Kidney epithelial cell (primary cell): Measurements from ENCODE around the gene ZNF280C. TPM values are rescaled to one million over a fixed set of nuclear protein-coding genes. Genes with fewer than 3 reads are reported as not detected.

Experiments
- DNase-seq: peaks from one replicate; pipeline ENCODE4 v3.0.0-alpha.2; 2010; ENCODE audit warnings: low read depth
- H3K27me3 ChIP-seq: 2 replicates; pipeline ENCODE4 v1.6.0; 2011; ENCODE audit warnings: low read length; ENCODE audit not compliant: control insufficient read depth, insufficient read depth
- H3K36me3 ChIP-seq: 2 replicates; pipeline ENCODE4 v1.5.1; 2011; ENCODE audit warnings: low read length; ENCODE audit not compliant: control insufficient read depth, insufficient read depth
- H3K4me3 ChIP-seq: 2 replicates; pipeline ENCODE4 v1.5.1; 2011; ENCODE audit warnings: low read depth, mild to moderate bottlenecking, control low read depth, low read length
- CTCF ChIP-seq: IDR thresholded peaks from 2 replicates; pipeline ENCODE4 v1.5.1; 2011; ENCODE audit warnings: mild to moderate bottlenecking, moderate library complexity, low read length, control low read depth, inconsistent platforms; ENCODE audit not compliant: insufficient read depth, poor library complexity, severe bottlenecking
- total RNA-seq: library from RNA; depleted of rRNA; stranded (reverse); fragments of >200 nt; gene quantifications from 2 replicates; pipeline ENCODE4 v1.2.3, GENCODE V29; 2015

Gene ZNF280C
- total RNA-seq, 1 donor from 2014 or later, result 5.3 TPM

- DNase-seq, result no peak
- H3K27me3 ChIP-seq, result peaks cover 1% of the 10 kb centered on the region
- H3K36me3 ChIP-seq, result no peaks in the 10 kb centered on the region
- peak overlapping the region; percentile 87 for H3K4me3 ChIP-seq
- TF ChIP-seq CTCF, result no peak
These were observed 102.3 kb downstream of the ZNF280C start for GRCh38 chrX:130166503-130166777.

GRCh38 chrX:130165703-130166502 is 102.8 kb downstream of the ZNF280C start, which contains the start of gene AIFM1:
Gene AIFM1, minus strand, starts transcription at chrX:130165841. Its CDS starts 185 bp downstream, at chrX:130165656.
- peak within 1 kb of the TSS; percentile 87 for H3K4me3 ChIP-seq
- TF ChIP-seq CTCF, result no peak
- no peaks in the 10 kb centered on the region for H3K36me3 ChIP-seq
- H3K27me3 ChIP-seq, result no peaks in the 10 kb centered on the region
- peak; percentile 80 for DNase-seq

GRCh38 chrX:130165181-130165702 is 103.5 kb downstream of the ZNF280C start:
- TF ChIP-seq CTCF, result no peak
- H3K4me3 ChIP-seq, result peak overlapping the region; percentile 87
- H3K36me3 ChIP-seq, result no peaks in the 10 kb centered on the region
- DNase-seq, result no peak
- no peaks in the 10 kb centered on the region for H3K27me3 ChIP-seq

GRCh38 chrX:130163398-130163797 is 105.3 kb downstream of the ZNF280C start:
- Histone ChIP-seq H3K4me3 (no peak overlapping the region), H3K36me3 (no peaks in the 10 kb centered on the region), H3K27me3 (no peaks in the 10 kb centered on the region)
- no peak for DNase-seq
- no peak for TF ChIP-seq CTCF

GRCh38 chrX:130162094-130162735 is 106.5 kb downstream of the ZNF280C start:
- Histone ChIP-seq H3K36me3 (no peaks in the 10 kb centered on the region), H3K4me3 (no peak overlapping the region), H3K27me3 (no peaks in the 10 kb centered on the region)
- DNase-seq, result no peak
- no peak for TF ChIP-seq CTCF
